ENCODE results near the gene U2AF2.

GRCh38 chr19:55711719-55712118, 56.9 kb downstream of the U2AF2 start:
- TF ChIP-seq CTCF (IDR thresholded peaks at IDR 0.05; ENCODE audit: poor library complexity, severe bottlenecking) (no peak), EP300 (conservative IDR thresholded peaks at IDR 0.05; ENCODE audit: poor library complexity, severe bottlenecking) (no peak), POLR2AphosphoS5 (IDR thresholded peaks at IDR 0.05) (no peak), REST (IDR thresholded peaks at IDR 0.05; ENCODE audit: borderline replicate concordance) (no peak)

Measured in neural cell (in vitro differentiated cells).